ENCODE results near the gene SMIM27. TPM values are rescaled to one million over a fixed set of nuclear protein-coding genes. Genes with fewer than 3 reads are reported as not detected.

SMIM27 gene
- polyA plus RNA-seq, 1 donor from 2014 or later: 15.6 TPM

- Histone ChIP-seq H3K4me3 (ENCODE audit: low read length) (no peak overlapping the region), H3F3A (ENCODE audit: insufficient read depth, low read length, poor library complexity, severe bottlenecking) (peaks cover 5% of the 10 kb centered on the region), H3K9me3 (ENCODE audit: low read length) (no peaks in the 10 kb centered on the region), H3K79me2 (replicated peaks; ENCODE audit: insufficient read depth, low read length) (no peaks in the 10 kb centered on the region), H3K27ac (ENCODE audit: low read length) (no peak overlapping the region), H3K9me2 (ENCODE audit: insufficient read depth, low read length) (no peaks in the 10 kb centered on the region), H3K9ac (ENCODE audit: low read length) (no peak overlapping the region), H3K27me3 (ENCODE audit: insufficient read depth, low read depth, low read length) (no peaks in the 10 kb centered on the region), H2AFZ (ENCODE audit: low read depth, low read length) (no peak overlapping the region), H4K20me1 (ENCODE audit: insufficient read depth) (no peaks in the 10 kb centered on the region), H3K36me3 (ENCODE audit: insufficient read depth, low read length) (no peaks in the 10 kb centered on the region), H3K4me2 (ENCODE audit: low read length) (no peak overlapping the region)
- no peak for TF ChIP-seq RAD21 (conservative IDR thresholded peaks at IDR 0.05)
- TF ChIP-seq, protein P1, sequence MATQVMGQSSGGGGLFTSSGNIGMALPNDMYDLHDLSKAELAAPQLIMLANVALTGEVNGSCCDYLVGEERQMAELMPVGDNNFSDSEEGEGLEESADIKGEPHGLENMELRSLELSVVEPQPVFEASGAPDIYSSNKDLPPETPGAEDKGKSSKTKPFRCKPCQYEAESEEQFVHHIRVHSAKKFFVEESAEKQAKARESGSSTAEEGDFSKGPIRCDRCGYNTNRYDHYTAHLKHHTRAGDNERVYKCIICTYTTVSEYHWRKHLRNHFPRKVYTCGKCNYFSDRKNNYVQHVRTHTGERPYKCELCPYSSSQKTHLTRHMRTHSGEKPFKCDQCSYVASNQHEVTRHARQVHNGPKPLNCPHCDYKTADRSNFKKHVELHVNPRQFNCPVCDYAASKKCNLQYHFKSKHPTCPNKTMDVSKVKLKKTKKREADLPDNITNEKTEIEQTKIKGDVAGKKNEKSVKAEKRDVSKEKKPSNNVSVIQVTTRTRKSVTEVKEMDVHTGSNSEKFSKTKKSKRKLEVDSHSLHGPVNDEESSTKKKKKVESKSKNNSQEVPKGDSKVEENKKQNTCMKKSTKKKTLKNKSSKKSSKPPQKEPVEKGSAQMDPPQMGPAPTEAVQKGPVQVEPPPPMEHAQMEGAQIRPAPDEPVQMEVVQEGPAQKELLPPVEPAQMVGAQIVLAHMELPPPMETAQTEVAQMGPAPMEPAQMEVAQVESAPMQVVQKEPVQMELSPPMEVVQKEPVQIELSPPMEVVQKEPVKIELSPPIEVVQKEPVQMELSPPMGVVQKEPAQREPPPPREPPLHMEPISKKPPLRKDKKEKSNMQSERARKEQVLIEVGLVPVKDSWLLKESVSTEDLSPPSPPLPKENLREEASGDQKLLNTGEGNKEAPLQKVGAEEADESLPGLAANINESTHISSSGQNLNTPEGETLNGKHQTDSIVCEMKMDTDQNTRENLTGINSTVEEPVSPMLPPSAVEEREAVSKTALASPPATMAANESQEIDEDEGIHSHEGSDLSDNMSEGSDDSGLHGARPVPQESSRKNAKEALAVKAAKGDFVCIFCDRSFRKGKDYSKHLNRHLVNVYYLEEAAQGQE (IDR thresholded peaks at IDR 0.05; ENCODE audit: borderline replicate concordance): no peak
- TF ChIP-seq, protein P2, sequence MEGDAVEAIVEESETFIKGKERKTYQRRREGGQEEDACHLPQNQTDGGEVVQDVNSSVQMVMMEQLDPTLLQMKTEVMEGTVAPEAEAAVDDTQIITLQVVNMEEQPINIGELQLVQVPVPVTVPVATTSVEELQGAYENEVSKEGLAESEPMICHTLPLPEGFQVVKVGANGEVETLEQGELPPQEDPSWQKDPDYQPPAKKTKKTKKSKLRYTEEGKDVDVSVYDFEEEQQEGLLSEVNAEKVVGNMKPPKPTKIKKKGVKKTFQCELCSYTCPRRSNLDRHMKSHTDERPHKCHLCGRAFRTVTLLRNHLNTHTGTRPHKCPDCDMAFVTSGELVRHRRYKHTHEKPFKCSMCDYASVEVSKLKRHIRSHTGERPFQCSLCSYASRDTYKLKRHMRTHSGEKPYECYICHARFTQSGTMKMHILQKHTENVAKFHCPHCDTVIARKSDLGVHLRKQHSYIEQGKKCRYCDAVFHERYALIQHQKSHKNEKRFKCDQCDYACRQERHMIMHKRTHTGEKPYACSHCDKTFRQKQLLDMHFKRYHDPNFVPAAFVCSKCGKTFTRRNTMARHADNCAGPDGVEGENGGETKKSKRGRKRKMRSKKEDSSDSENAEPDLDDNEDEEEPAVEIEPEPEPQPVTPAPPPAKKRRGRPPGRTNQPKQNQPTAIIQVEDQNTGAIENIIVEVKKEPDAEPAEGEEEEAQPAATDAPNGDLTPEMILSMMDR (IDR thresholded peaks at IDR 0.05; ENCODE audit: poor library complexity, severe bottlenecking): no peak
Observed at GRCh38 chr9:32577316-32577715, 25.2 kb downstream of the SMIM27 start.

DNA sequence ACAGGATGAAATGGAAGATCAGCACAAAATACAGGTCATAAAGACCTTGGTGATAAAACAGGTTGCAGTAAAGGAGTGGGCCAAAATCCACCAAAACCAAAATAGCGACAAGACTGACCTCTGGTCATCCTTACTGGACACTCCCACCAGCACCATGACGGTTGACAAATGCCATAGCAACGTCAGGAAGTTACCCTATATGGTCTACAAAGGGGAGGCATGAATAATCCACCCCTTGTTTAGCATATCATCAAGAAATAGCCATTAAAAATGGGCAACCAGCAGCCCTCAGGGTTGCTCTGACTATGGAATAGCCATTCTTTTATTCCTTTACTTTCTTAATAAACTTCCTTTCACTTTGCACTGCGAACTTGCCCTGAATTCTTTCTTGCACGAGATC is 26.8 kb downstream of the SMIM27 start:
- TF ChIP-seq EZH2 (IDR thresholded peaks at IDR 0.05; ENCODE audit: borderline replicate concordance, insufficient read depth, low read length, poor library complexity, severe bottlenecking): no peak
- no peak for TF ChIP-seq EP300 (conservative IDR thresholded peaks at IDR 0.05; ENCODE audit: poor library complexity, severe bottlenecking)
- TF ChIP-seq, protein P1 (IDR thresholded peaks at IDR 0.05; ENCODE audit: borderline replicate concordance): no peak
- TF ChIP-seq, protein P2 (IDR thresholded peaks at IDR 0.05; ENCODE audit: poor library complexity, severe bottlenecking): no peak
- no peak for TF ChIP-seq MXI1 (conservative IDR thresholded peaks at IDR 0.05; ENCODE audit: poor library complexity, severe bottlenecking)
- TF ChIP-seq TAF1 (IDR thresholded peaks at IDR 0.05; ENCODE audit: low read depth): no peak
- TF ChIP-seq RAD21 (conservative IDR thresholded peaks at IDR 0.05): no peak
- no peak for TF ChIP-seq SMC3 (conservative IDR thresholded peaks at IDR 0.05; ENCODE audit: poor library complexity)
- no peak for TF ChIP-seq POLR2AphosphoS5 (IDR thresholded peaks at IDR 0.05)
- no peaks in the 10 kb centered on the region for H3K79me2 ChIP-seq (replicated peaks; ENCODE audit: insufficient read depth, low read length)
- H3F3A ChIP-seq (ENCODE audit: insufficient read depth, low read length, poor library complexity, severe bottlenecking): no peaks in the 10 kb centered on the region
- H2AFZ ChIP-seq (ENCODE audit: low read depth, low read length): no peak overlapping the region
- H4K20me1 ChIP-seq (ENCODE audit: insufficient read depth): no peaks in the 10 kb centered on the region
- no peak overlapping the region for H3K4me2 ChIP-seq (ENCODE audit: low read length)
- H3K4me3 ChIP-seq (ENCODE audit: low read length): no peak overlapping the region
- H3K36me3 ChIP-seq (ENCODE audit: insufficient read depth, low read length): no peaks in the 10 kb centered on the region
- H3K27ac ChIP-seq (ENCODE audit: low read length): no peak overlapping the region
- no peaks in the 10 kb centered on the region for H3K27me3 ChIP-seq (ENCODE audit: insufficient read depth, low read depth, low read length)
- H3K9me3 ChIP-seq (ENCODE audit: low read length): no peaks in the 10 kb centered on the region
- H3K9me2 ChIP-seq (ENCODE audit: insufficient read depth, low read length): no peaks in the 10 kb centered on the region
- no peak overlapping the region for H3K9ac ChIP-seq (ENCODE audit: low read length)

All from neural cell (in vitro differentiated cells).